ENCODE results near the gene USHBP1. TPM values are rescaled to one million over a fixed set of nuclear protein-coding genes. Genes with fewer than 3 reads are reported as not detected.

USHBP1 gene
- total RNA-seq, 1 experiment from 2014 or later, result 12.3 TPM

DNA sequence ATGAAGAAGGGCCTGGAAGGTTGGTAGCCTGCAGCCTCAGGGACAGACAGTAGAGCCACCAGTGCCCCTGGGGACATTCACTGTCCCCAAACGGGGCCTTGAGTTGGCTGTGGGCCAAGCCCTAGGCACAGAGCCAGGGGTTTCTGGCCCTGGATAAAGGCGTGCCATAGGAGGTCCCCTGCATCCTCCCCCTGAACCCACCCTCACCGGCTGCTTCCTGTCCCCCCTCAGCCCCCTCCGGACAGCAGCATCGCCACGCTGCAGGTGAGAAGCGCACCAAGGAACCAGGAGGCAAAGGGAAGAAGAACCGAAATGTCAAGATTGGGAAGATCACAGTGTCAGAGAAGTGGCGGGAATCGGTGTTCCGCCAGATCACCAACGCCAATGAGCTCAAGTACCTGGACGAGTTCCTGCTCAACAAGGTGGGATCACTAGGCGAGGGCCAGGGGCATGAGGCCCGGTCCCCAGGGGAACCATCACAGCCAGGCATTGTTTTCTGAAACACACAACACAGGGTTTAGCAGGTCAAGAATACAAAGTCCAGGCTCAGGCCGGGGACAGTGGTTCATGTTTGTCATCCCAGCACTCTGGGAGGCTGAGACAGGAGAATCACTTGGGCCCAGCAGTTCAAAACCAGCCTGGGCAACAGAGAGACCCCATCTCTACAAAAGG is 64.0 kb downstream of the USHBP1 start:
- DNase-seq (ENCODE audit: low spot score) (no peak), ATAC-seq (no peak)
- Mint-ChIP-seq H3K4me3 (no peak overlapping the region), H3K27me3 (ENCODE audit: low read depth) (no peaks in the 10 kb centered on the region), H3K9me3 (no peaks in the 10 kb centered on the region), H3K4me1 (no peaks in the 10 kb centered on the region), H3K36me3 (peaks cover 63% of the 10 kb centered on the region), H3K27ac (no peak overlapping the region)
- ChIA-PET POLR2A (no interaction called here), CTCF (no interaction called here)
- TF ChIP-seq, protein P1, sequence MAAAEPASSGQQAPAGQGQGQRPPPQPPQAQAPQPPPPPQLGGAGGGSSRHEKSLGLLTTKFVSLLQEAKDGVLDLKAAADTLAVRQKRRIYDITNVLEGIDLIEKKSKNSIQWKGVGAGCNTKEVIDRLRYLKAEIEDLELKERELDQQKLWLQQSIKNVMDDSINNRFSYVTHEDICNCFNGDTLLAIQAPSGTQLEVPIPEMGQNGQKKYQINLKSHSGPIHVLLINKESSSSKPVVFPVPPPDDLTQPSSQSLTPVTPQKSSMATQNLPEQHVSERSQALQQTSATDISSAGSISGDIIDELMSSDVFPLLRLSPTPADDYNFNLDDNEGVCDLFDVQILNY (CRISPR knock-in tag; IDR thresholded peaks at IDR 0.05), result no peak
- TF ChIP-seq GABPB1 (CRISPR knock-in tag; IDR thresholded peaks at IDR 0.05), result 0 out of 2 replicates have a peak, but pooled peaks have one; percentile 24
- TF ChIP-seq, protein P2, sequence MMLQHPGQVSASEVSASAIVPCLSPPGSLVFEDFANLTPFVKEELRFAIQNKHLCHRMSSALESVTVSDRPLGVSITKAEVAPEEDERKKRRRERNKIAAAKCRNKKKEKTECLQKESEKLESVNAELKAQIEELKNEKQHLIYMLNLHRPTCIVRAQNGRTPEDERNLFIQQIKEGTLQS (CRISPR knock-in tag; conservative IDR thresholded peaks at IDR 0.05), result no peak

Other genes starting within 250 kb of the USHBP1 start
- gene CPAMD8, start 237.9 kb downstream of the USHBP1 start, total RNA-seq (2021), result 6.9 to 10.8 TPM (median 7.9 TPM) in 3 replicates
- 27.9 to 29.9 TPM (median 29.7 TPM) in 3 replicates for gene HAUS8, start 189.3 kb downstream of the USHBP1 start, total RNA-seq (2021)
- gene MYO9B, start 189.0 kb downstream of the USHBP1 start, total RNA-seq (2021), result 70.3 to 94.3 TPM (median 73.4 TPM) in 3 replicates
- gene USE1, start 49.4 kb downstream of the USHBP1 start, total RNA-seq (2021), result 13.9 to 15.4 TPM (median 14.2 TPM) in 3 replicates
- gene OCEL1, start 38.5 kb downstream of the USHBP1 start, total RNA-seq (2021), result 34.0 to 51.6 TPM (median 40.9 TPM) in 3 replicates
- gene NR2F6, start 18.8 kb downstream of the USHBP1 start, total RNA-seq (2021), result 144 to 149 TPM (median 145 TPM) in 3 replicates
- gene BABAM1, start 2.7 kb upstream of the USHBP1 start, total RNA-seq (2021), result 139 to 147 TPM (median 146 TPM) in 3 replicates
- 9.1 to 12.9 TPM (median 10.2 TPM) in 3 replicates for gene ANKLE1, start 17.2 kb upstream of the USHBP1 start, total RNA-seq (2021)
- gene ABHD8, start 38.7 kb upstream of the USHBP1 start, total RNA-seq (2021), result 13.2 to 18.1 TPM (median 17.6 TPM) in 3 replicates
- gene MRPL34, start 41.1 kb upstream of the USHBP1 start, total RNA-seq (2021), result 117 to 130 TPM (median 122 TPM) in 3 replicates
- 36.2 to 42.8 TPM (median 37.0 TPM) in 3 replicates for gene DDA1, start 44.8 kb upstream of the USHBP1 start, total RNA-seq (2021)
- gene ANO8, start 70.1 kb upstream of the USHBP1 start, total RNA-seq (2021), result 30.5 to 35.4 TPM (median 32.6 TPM) in 3 replicates
- 79.1 to 93.0 TPM (median 80.8 TPM) in 3 replicates for gene GTPBP3, start 72.8 kb upstream of the USHBP1 start, total RNA-seq (2021)
- gene PLVAP, start 112.6 kb upstream of the USHBP1 start, total RNA-seq (2021), result 0.11 to 0.27 TPM in 2 of 3 replicates, not detected in the other
- gene CCDC194, start 129.5 kb upstream of the USHBP1 start, total RNA-seq (2021), result 0.37 to 0.87 TPM (median 0.76 TPM) in 3 replicates
- 22.8 to 67.7 TPM (median 61.1 TPM) in 3 replicates for gene BST2, start 140.9 kb upstream of the USHBP1 start, total RNA-seq (2021)
- gene MVB12A, start 155.3 kb upstream of the USHBP1 start, total RNA-seq (2021), result 58.7 to 78.6 TPM (median 70.8 TPM) in 3 replicates
- 1.2 to 2.9 TPM (median 2.3 TPM) in 3 replicates for gene TMEM221, start 183.9 kb upstream of the USHBP1 start, total RNA-seq (2021)
- gene NXNL1, start 196.2 kb upstream of the USHBP1 start, total RNA-seq (2021), result not detected in 3 replicates
- gene SLC27A1, start 205.8 kb upstream of the USHBP1 start, total RNA-seq (2021), result 8.6 to 12.1 TPM (median 10.1 TPM) in 3 replicates
- 81.7 to 108 TPM (median 108 TPM) in 3 replicates for gene PGLS, start 246.9 kb upstream of the USHBP1 start, total RNA-seq (2021)

All from WTC11 (cell line).